HG02981 (cell line): ENCODE measurements around the gene C3orf33.
"Not testable (repeated sequence)": the region's sequence is repeated elsewhere in the genome, so short reads cannot be mapped to it uniquely, and the experiment has no call there.

Source experiments
- ATAC-seq: cut with Tn5 transposase; IDR thresholded peaks from one replicate; pipeline ENCODE4 v1.9.1; 2021; ENCODE audit warnings: mild to moderate bottlenecking, moderate library complexity; ENCODE audit not compliant: unreplicated experiment

Gene C3orf33

GRCh38 chr3:155805802-155806618 is at the start of gene C3orf33:
Gene C3orf33 (minus strand): TSS chr3:155806278. CDS start chr3:155806252, 26 bp downstream.
- peak; percentile 96 for ATAC-seq

- ATAC-seq = peak; percentile 94
Observed at GRCh38 chr3:155854141-155854940, 48.3 kb upstream of the C3orf33 start, which contains the start of gene SLC33A1. Gene SLC33A1 (minus strand): TSS chr3:155854427. CDS start chr3:155853997, 430 bp downstream.

GRCh38 chr3:155853214-155854140 is 47.4 kb upstream of the C3orf33 start:
- peak; percentile 1 for ATAC-seq

- ATAC-seq = no peak
Observed at GRCh38 chr3:155852341-155852740, 46.3 kb upstream of the C3orf33 start.

GRCh38 chr3:155849404-155849803 is 43.3 kb upstream of the C3orf33 start:
- ATAC-seq = not testable (repeated sequence)

GRCh38 chr3:155847993-155848392 is 41.9 kb upstream of the C3orf33 start:
- no peak for ATAC-seq

- ATAC-seq = no peak
Observed at GRCh38 chr3:155846119-155846518, 40.0 kb upstream of the C3orf33 start.

GRCh38 chr3:155843569-155843968 is 37.5 kb upstream of the C3orf33 start:
- no peak for ATAC-seq

GRCh38 chr3:155835341-155836071 is 29.4 kb upstream of the C3orf33 start:
- no peak for ATAC-seq

GRCh38 chr3:155828490-155829098 is 22.5 kb upstream of the C3orf33 start:
- not testable (repeated sequence) for ATAC-seq

GRCh38 chr3:155815030-155815545 is 9.0 kb upstream of the C3orf33 start:
- no peak for ATAC-seq

- not testable (repeated sequence) for ATAC-seq
Observed at GRCh38 chr3:155813224-155813623, 7.1 kb upstream of the C3orf33 start.

GRCh38 chr3:155809181-155809580 is 3.1 kb upstream of the C3orf33 start:
- ATAC-seq = no peak

- no peak for ATAC-seq
Observed at GRCh38 chr3:155807823-155808222, 1.7 kb upstream of the C3orf33 start.

GRCh38 chr3:155805204-155805801 is 775 bp downstream of the C3orf33 start:
- ATAC-seq = peak; percentile 11

GRCh38 chr3:155804323-155804722 is 1.8 kb downstream of the C3orf33 start:
- no peak for ATAC-seq

GRCh38 chr3:155792532-155792931 is 13.5 kb downstream of the C3orf33 start:
- ATAC-seq = no peak

- no peak for ATAC-seq
Observed at GRCh38 chr3:155791190-155791589, 14.9 kb downstream of the C3orf33 start.
